CD8-positive, alpha-beta memory T cell (primary cell): ENCODE results near the gene SDSL. TPM values are rescaled to one million over a fixed set of nuclear protein-coding genes. Genes with fewer than 3 reads are reported as not detected.
A peak's percentile ranks its signal among the peaks of the same experiment; 100 is the strongest.

Experiments used
- CTCF ChIA-PET: fragments of 350-600 bp; sonication (Branson Sonifier 250); formaldehyde crosslinking; loops from one replicate; lab custom pipeline; 2021; ENCODE audit warnings: antibody characterized with exemption; lab: Charles Lee
- POLR2A ChIA-PET: fragments of 350-600 bp; sonication (Branson Sonifier 250); formaldehyde crosslinking; loops from one replicate; lab custom pipeline; 2021; ENCODE audit warnings: antibody characterized with exemption; lab: Charles Lee
- DNase-seq, 5 donors: peaks; one replicate each; pipeline versions ENCODE4 v3.0.0 to v3.0.0-alpha.2; 2020 to 2022; ENCODE audit warnings: mixed read lengths in 1 of 5
- H3K27ac ChIP-seq: one replicate; pipeline ENCODE4 v1.7.0; 2013; ENCODE audit warnings: low read depth, mild to moderate bottlenecking, low read length, moderate library complexity
- H3K27me3 ChIP-seq: 2 replicates; pipeline ENCODE4 v1.7.0; 2013; ENCODE audit warnings: low read length, mild to moderate bottlenecking; ENCODE audit not compliant: insufficient read depth, poor library complexity, severe bottlenecking
- H3K36me3 ChIP-seq: 2 replicates; pipeline ENCODE4 v1.7.0; 2013; ENCODE audit warnings: mild to moderate bottlenecking, low read length, moderate library complexity; ENCODE audit not compliant: insufficient read depth
- H3K4me1 ChIP-seq: 2 replicates; pipeline ENCODE4 v1.7.0; 2013; ENCODE audit warnings: mild to moderate bottlenecking, low read length, moderate library complexity; ENCODE audit not compliant: insufficient read depth
- H3K4me3 ChIP-seq: 2 replicates; pipeline ENCODE4 v1.7.0; 2013; ENCODE audit warnings: mild to moderate bottlenecking, low read length
- H3K9me3 ChIP-seq: 2 replicates; pipeline ENCODE4 v1.7.0; 2013; ENCODE audit warnings: mild to moderate bottlenecking, low read length
- H3K27ac Mint-ChIP-seq, 8 donors: one replicate each; pipeline ENCODE4 v1.8.0; 2020 to 2021; ENCODE audit warnings: mixed read lengths in 8 of 8, mild to moderate bottlenecking in 6 of 8, inconsistent platforms in 3 of 8, moderate library complexity in 3 of 8
- H3K27me3 Mint-ChIP-seq, 2 donors: one replicate each; pipeline ENCODE4 v1.8.0; 2020 to 2021; ENCODE audit warnings: mixed read lengths in 2 of 2, mild to moderate bottlenecking in 1 of 2, moderate library complexity in 1 of 2
- H3K36me3 Mint-ChIP-seq, 3 donors: one replicate each; pipeline ENCODE4 v1.8.0; 2020 to 2021; ENCODE audit warnings: mixed read lengths in 3 of 3, inconsistent platforms in 1 of 3, mild to moderate bottlenecking in 1 of 3
- H3K4me1 Mint-ChIP-seq, 3 donors: one replicate each; pipeline ENCODE4 v1.8.0; 2020 to 2021; ENCODE audit warnings: mixed read lengths in 3 of 3, inconsistent platforms in 1 of 3, mild to moderate bottlenecking in 1 of 3
- H3K4me3 Mint-ChIP-seq, 7 donors: one replicate each; pipeline ENCODE4 v1.8.0; 2020 to 2021; ENCODE audit warnings: mixed read lengths in 7 of 7, mild to moderate bottlenecking in 6 of 7, moderate library complexity in 4 of 7, inconsistent platforms in 2 of 7
- H3K9me3 Mint-ChIP-seq, 5 donors: one replicate each; pipeline ENCODE4 v1.8.0; 2020 to 2022; ENCODE audit warnings: mixed read lengths in 5 of 5, mild to moderate bottlenecking in 3 of 5, moderate library complexity in 2 of 5, inconsistent platforms in 1 of 5
- polyA plus RNA-seq: library from polyadenylated mRNA; unstranded; fragments of 300-500 nt; fragmentation: Illumina TruSeq; gene quantifications from one replicate; pipeline ENCODE4 v1.2.3, GENCODE V29; 2021
- total RNA-seq, 2 experiments: library from RNA; stranded (reverse); gene quantifications; one replicate each; pipeline ENCODE4 v1.2.3, GENCODE V29; 2021

SDSL gene
- total and polyA plus RNA-seq, 3 experiments from 2014 or later = 0.20 to 0.24 TPM; not detected in 1

- no peaks in the 10 kb centered on the region for H3K27me3 ChIP-seq
- ChIA-PET CTCF (no interaction called here), POLR2A (no interaction called here)
- peaks cover 4 to 8% of the 10 kb centered on the region in 2 donors for H3K27me3 Mint-ChIP-seq
- no peak overlapping the region for H3K27ac Mint-ChIP-seq
- no peaks in the 10 kb centered on the region for H3K4me1 Mint-ChIP-seq
- H3K36me3 ChIP-seq = no peaks in the 10 kb centered on the region
- no peaks in the 10 kb centered on the region for H3K36me3 Mint-ChIP-seq
- no peaks in the 10 kb centered on the region for H3K9me3 ChIP-seq
- no peaks in the 10 kb centered on the region for H3K9me3 Mint-ChIP-seq
- H3K4me1 ChIP-seq = no peaks in the 10 kb centered on the region
- DNase-seq = no peak
- no peak overlapping the region for H3K27ac ChIP-seq
- H3K4me3 ChIP-seq = no peak overlapping the region
- no peak overlapping the region for H3K4me3 Mint-ChIP-seq
Observed at GRCh38 chr12:113398346-113399290, 23.6 kb upstream of the SDSL start.

GRCh38 chr12:113399490-113399889 is 22.7 kb upstream of the SDSL start:
- H3K36me3 ChIP-seq = no peaks in the 10 kb centered on the region

GRCh38 chr12:113400362-113400761 is 21.8 kb upstream of the SDSL start:
- POLR2A ChIA-PET = no interaction called here
- Mint-ChIP-seq H3K27ac (no peak overlapping the region), H3K4me3 (no peak overlapping the region), H3K9me3 (no peaks in the 10 kb centered on the region), H3K27me3 (peaks cover 10 to 16% of the 10 kb centered on the region in 2 donors), H3K4me1 (no peaks in the 10 kb centered on the region), H3K36me3 (peaks cover 0 to 4% (median 0%) of the 10 kb centered on the region in 3 donors)
- Histone ChIP-seq H3K9me3 (no peaks in the 10 kb centered on the region), H3K27me3 (no peaks in the 10 kb centered on the region), H3K4me3 (no peak overlapping the region), H3K36me3 (no peaks in the 10 kb centered on the region), H3K4me1 (no peaks in the 10 kb centered on the region), H3K27ac (no peak overlapping the region)
- CTCF ChIA-PET = no interaction called here
- DNase-seq = no peak

More at GRCh38 chr12:113399490-113399889, 22.7 kb upstream of the SDSL start:
- H3K27me3 Mint-ChIP-seq = peaks cover 8 to 11% of the 10 kb centered on the region in 2 donors
- no peaks in the 10 kb centered on the region for H3K4me1 Mint-ChIP-seq
- no peak for DNase-seq
- no peaks in the 10 kb centered on the region for H3K27me3 ChIP-seq
- no peak overlapping the region for H3K4me3 ChIP-seq
- H3K36me3 Mint-ChIP-seq = peaks cover 0 to 2% (median 0%) of the 10 kb centered on the region in 3 donors
- no peak overlapping the region for H3K27ac Mint-ChIP-seq
- H3K9me3 Mint-ChIP-seq = no peaks in the 10 kb centered on the region
- no peaks in the 10 kb centered on the region for H3K9me3 ChIP-seq
- ChIA-PET CTCF (interaction anchor here (0.6 kb wide), 1 partner anchor 851 kb away, joined by 3 read pairs; no protein-coding TSS in a partner anchor), POLR2A (no interaction called here)
- no peaks in the 10 kb centered on the region for H3K4me1 ChIP-seq
- no peak overlapping the region for H3K4me3 Mint-ChIP-seq
- H3K27ac ChIP-seq = no peak overlapping the region

- ChIA-PET CTCF (no interaction called here), POLR2A (no interaction called here)
- no peak for DNase-seq
- H3K4me3 Mint-ChIP-seq = no peak overlapping the region
- no peaks in the 10 kb centered on the region for H3K9me3 Mint-ChIP-seq
- Histone ChIP-seq H3K4me3 (no peak overlapping the region), H3K4me1 (no peaks in the 10 kb centered on the region), H3K36me3 (no peaks in the 10 kb centered on the region), H3K27me3 (no peaks in the 10 kb centered on the region), H3K9me3 (no peaks in the 10 kb centered on the region), H3K27ac (no peak overlapping the region)
- peaks cover 0 to 4% (median 0%) of the 10 kb centered on the region in 3 donors for H3K36me3 Mint-ChIP-seq
- peaks cover 14 to 17% of the 10 kb centered on the region in 2 donors for H3K27me3 Mint-ChIP-seq
- no peaks in the 10 kb centered on the region for H3K4me1 Mint-ChIP-seq
- no peak overlapping the region for H3K27ac Mint-ChIP-seq
Observed at GRCh38 chr12:113401066-113402000, 20.8 kb upstream of the SDSL start.

- no peaks in the 10 kb centered on the region for H3K9me3 ChIP-seq
- no peak overlapping the region for H3K27ac ChIP-seq
- H3K27me3 Mint-ChIP-seq = peaks cover 14 to 17% of the 10 kb centered on the region in 2 donors
- H3K9me3 Mint-ChIP-seq = no peaks in the 10 kb centered on the region
- peaks cover 0 to 4% (median 0%) of the 10 kb centered on the region in 3 donors for H3K36me3 Mint-ChIP-seq
- no peaks in the 10 kb centered on the region for H3K36me3 ChIP-seq
- H3K27ac Mint-ChIP-seq = no peak overlapping the region
- CTCF ChIA-PET = no interaction called here
- no peak overlapping the region for H3K4me3 Mint-ChIP-seq
- H3K4me3 ChIP-seq = no peak overlapping the region
- H3K4me1 ChIP-seq = no peaks in the 10 kb centered on the region
- no peaks in the 10 kb centered on the region for H3K4me1 Mint-ChIP-seq
- DNase-seq = no peak
- POLR2A ChIA-PET = no interaction called here
- H3K27me3 ChIP-seq = no peaks in the 10 kb centered on the region
Observed at GRCh38 chr12:113402586-113403260, 19.5 kb upstream of the SDSL start.

GRCh38 chr12:113403435-113404415 is 18.5 kb upstream of the SDSL start, which contains the start of gene SDS:
Gene SDS (minus strand): TSS chr12:113403887. CDS start chr12:113399708, 4,179 bp downstream.
- no peak for DNase-seq
- Histone ChIP-seq H3K9me3 (no peaks in the 10 kb centered on the region), H3K27ac (no peak within 1 kb of the TSS), H3K4me3 (no peak within 1 kb of the TSS), H3K4me1 (no peaks in the 10 kb centered on the region), H3K36me3 (no peaks in the 10 kb centered on the region), H3K27me3 (no peaks in the 10 kb centered on the region)
- Mint-ChIP-seq H3K9me3 (no peaks in the 10 kb centered on the region), H3K27me3 (peaks cover 16 to 17% of the 10 kb centered on the region in 2 donors), H3K4me1 (no peaks in the 10 kb centered on the region), H3K27ac (peak within 1 kb of the TSS in 1 of 8 donors; percentile 37), H3K4me3 (no peak within 1 kb of the TSS), H3K36me3 (peaks cover 0 to 4% (median 0%) of the 10 kb centered on the region in 3 donors)
- ChIA-PET CTCF (no interaction called here), POLR2A (no interaction called here)

- Histone ChIP-seq H3K36me3 (no peaks in the 10 kb centered on the region), H3K4me3 (no peak overlapping the region), H3K27ac (no peak overlapping the region), H3K4me1 (no peaks in the 10 kb centered on the region), H3K9me3 (no peaks in the 10 kb centered on the region), H3K27me3 (no peaks in the 10 kb centered on the region)
- H3K9me3 Mint-ChIP-seq = no peaks in the 10 kb centered on the region
- no peaks in the 10 kb centered on the region for H3K4me1 Mint-ChIP-seq
- ChIA-PET CTCF (no interaction called here), POLR2A (no interaction called here)
- peak overlapping the region in 1 of 8 donors; percentile 22 for H3K27ac Mint-ChIP-seq
- no peak overlapping the region for H3K4me3 Mint-ChIP-seq
- H3K27me3 Mint-ChIP-seq = peaks cover 16 to 23% of the 10 kb centered on the region in 2 donors
- peaks cover 0 to 4% (median 0%) of the 10 kb centered on the region in 3 donors for H3K36me3 Mint-ChIP-seq
- no peak for DNase-seq
Observed at GRCh38 chr12:113405694-113406093, 16.5 kb upstream of the SDSL start.
